Left cardiac atrium (tissue), 4 donors: ENCODE measurements around the gene GADD45G. TPM values are rescaled to one million over a fixed set of nuclear protein-coding genes. Genes with fewer than 3 reads are reported as not detected.

Experiments used
- ATAC-seq, 2 donors: fragments of 200-7000 bp; cut with Tn5 transposase; one replicate each; pipeline ENCODE4 v1.9.1; 2020; ENCODE audit warnings: mild to moderate bottlenecking in 2 of 2, moderate library complexity in 2 of 2
- DNase-seq: peaks from one replicate; pipeline ENCODE4 v3.0.0-alpha.2; 2020
- intact Hi-C, 2 donors: fragments of 100-400 bp; cut with DNase I; formaldehyde crosslinking; loops; one replicate each; pipeline versions ENCODE4 v1.14.1 to v1.15.1; 2022 to 2023
- long read RNA-seq: library from polyadenylated mRNA; unstranded; transcript quantifications from one replicate; pipeline ENCODE4 v2.0.0, GENCODE V29; 2021
- total RNA-seq, 2 donors: library from RNA; stranded (reverse); fragmentation: NEBNext Ultra II Directional; extraction: Animal tissue kit (Norgen Biotek cat#: 25700); gene quantifications; one replicate each; pipeline ENCODE4 v1.2.1, GENCODE V29; 2021
- donor health status: DM: no; HTN: yes; CAD: no.
- donor health status: DM: no; HTN: yes; CAD: no; lungs with severe emphysema.
- donor health status: DM: yes; HTN: yes; CAD: no.
- donor health status: Dilated cardiomyopathy.

Gene GADD45G
- total RNA-seq = 100 to 1,000 TPM; 107 to 128 TPM
- long read RNA-seq, partial matches to known transcripts = 0 of 5 reads
- long read RNA-seq, other reads (novel, unspliced or antisense) = 1 of 5 reads

GRCh38 chr9:89604729-89605464 lies at the start of gene GADD45G:
Gene GADD45G (plus strand): TSS chr9:89605012. CDS start chr9:89605122, 110 bp downstream.
- intact Hi-C loops = loop anchor here (2.0 to 10.0 kb wide), 8 partner anchors 134 to 497 kb away; no protein-coding TSS in a partner anchor
- DNase-seq (peak; percentile 93), ATAC-seq (peak; percentile 67 to 69)

GRCh38 chr9:89555036-89555415 lies 49.8 kb upstream of the GADD45G start:
- intact Hi-C loops = no loop called here
- no peak for DNase-seq
- no peak for ATAC-seq

- DNase-seq (no peak), ATAC-seq (no peak)
- intact Hi-C loops = no loop called here
Measured at GRCh38 chr9:89555451-89556375, 49.1 kb upstream of the GADD45G start.

- intact Hi-C loops = no loop called here
- ATAC-seq = no peak
- DNase-seq = no peak
Measured at GRCh38 chr9:89558196-89558899, 46.5 kb upstream of the GADD45G start.

GRCh38 chr9:89558948-89559347 lies 45.9 kb upstream of the GADD45G start:
- intact Hi-C loops = no loop called here
- ATAC-seq (no peak), DNase-seq (no peak)

GRCh38 chr9:89562186-89562814 lies 42.5 kb upstream of the GADD45G start:
- intact Hi-C loops = no loop called here
- ATAC-seq (no peak), DNase-seq (no peak)

- ATAC-seq (no peak), DNase-seq (no peak)
- intact Hi-C loops = no loop called here
Measured at GRCh38 chr9:89563571-89564345, 41.1 kb upstream of the GADD45G start.

GRCh38 chr9:89564346-89564878 lies 40.4 kb upstream of the GADD45G start:
- no peak for ATAC-seq
- no peak for DNase-seq
- intact Hi-C loops = no loop called here

GRCh38 chr9:89567649-89568048 lies 37.2 kb upstream of the GADD45G start:
- intact Hi-C loops = no loop called here
- DNase-seq (no peak), ATAC-seq (no peak)

GRCh38 chr9:89574309-89574708 lies 30.5 kb upstream of the GADD45G start:
- no peak for ATAC-seq

GRCh38 chr9:89576404-89576839 lies 28.4 kb upstream of the GADD45G start:
- intact Hi-C loops = no loop called here
- DNase-seq (no peak), ATAC-seq (no peak)

More at GRCh38 chr9:89574309-89574708, 30.5 kb upstream of the GADD45G start:
- intact Hi-C loops = no loop called here
- DNase-seq = no peak

- intact Hi-C loops = no loop called here
- no peak for ATAC-seq
- DNase-seq = no peak
Measured at GRCh38 chr9:89577363-89577762, 27.4 kb upstream of the GADD45G start.

- intact Hi-C loops = no loop called here
- ATAC-seq = no peak
- no peak for DNase-seq
Measured at GRCh38 chr9:89579741-89580385, 24.9 kb upstream of the GADD45G start.

GRCh38 chr9:89586311-89586710 lies 18.5 kb upstream of the GADD45G start:
- DNase-seq (no peak), ATAC-seq (no peak)
- intact Hi-C loops = no loop called here

- ATAC-seq (no peak), DNase-seq (no peak)
- intact Hi-C loops = no loop called here
Measured at GRCh38 chr9:89588271-89588879, 16.4 kb upstream of the GADD45G start.

- ATAC-seq (no peak), DNase-seq (no peak)
- intact Hi-C loops = loop anchor here in 1 of 2 donors (10.0 kb wide), 1 partner anchor 1054 kb away; the partner anchor contains the start of gene DIRAS2
Measured at GRCh38 chr9:89590415-89590814, 14.4 kb upstream of the GADD45G start.
